Ovary (tissue), 9 donors: ENCODE data around the gene MCTP2. TPM values are rescaled to one million over a fixed set of nuclear protein-coding genes. Genes with fewer than 3 reads are reported as not detected.
A peak's percentile ranks its signal among the peaks of the same experiment; 100 is the strongest.

Source experiments
- DNase-seq, 5 donors: peaks; one replicate each; pipeline ENCODE4 v3.0.0-alpha.2; 2019 to 2020
- H3K27ac ChIP-seq, 2 donors: fragments of 200-600 bp; one replicate each; pipeline versions ENCODE4 v1.5.1 to v1.8.0; 2019 to 2022
- H3K27me3 ChIP-seq: fragments of 200-600 bp; one replicate; pipeline ENCODE4 v1.8.0; 2022
- H3K36me3 ChIP-seq: fragments of 200-600 bp; sonication (generic); one replicate; pipeline ENCODE4 v1.5.1; 2019
- H3K4me1 ChIP-seq: one replicate; pipeline ENCODE4 v1.8.1; 2013; ENCODE audit warnings: mild to moderate bottlenecking, moderate library complexity; ENCODE audit not compliant: insufficient read depth
- H3K4me3 ChIP-seq: fragments of 200-600 bp; sonication (generic); one replicate; pipeline ENCODE4 v1.5.1; 2017
- H3K9me3 ChIP-seq, 2 donors: fragments of 200-600 bp in 1 of 2; sonication (generic) in 1 of 2; one replicate each; pipeline versions ENCODE4 v1.5.1 to v1.8.1; 2013 to 2019; ENCODE audit warnings: mild to moderate bottlenecking in 1 of 2, moderate library complexity in 1 of 2
- EP300 ChIP-seq: sonication (generic); formaldehyde crosslinking; IDR thresholded peaks from one replicate; pipeline ENCODE4 v1.6.1; 2017; ENCODE audit warnings: antibody characterized with exemption
- POLR2A ChIP-seq: fragments of 450-650 bp; IDR thresholded peaks from one replicate; pipeline ENCODE4 v1.6.1; 2017; ENCODE audit warnings: antibody characterized with exemption, mild to moderate bottlenecking, moderate library complexity
- WGBS, 3 donors: extraction: QIAGEN DNeasy Blood & Tissue Kit in 1 of 3; methylation state at CpG; one replicate each; pipeline versions ENCODE4 v1.1.5 to v1.1.7; 2013 to 2017; 5-methylcytosine and 5-hydroxymethylcytosine counted together
- intact Hi-C, 4 donors: fragments of 100-400 bp; cut with DNase I; formaldehyde crosslinking; loops; one replicate each; pipeline versions ENCODE4 v1.11.0 to v1.15.1; 2022 to 2023
- polyA plus RNA-seq, 2 donors: library from polyadenylated mRNA; stranded (reverse); fragments of 200-250 nt in 1 of 2; fragments of 350-450 nt in 1 of 2; fragmentation: Illumina TruSeq in 1 of 2; extraction: RNeasy Lipid Tissue Mini Kit (QIAGEN cat#74804) in 1 of 2; gene quantifications; one replicate each; pipeline ENCODE4 v1.2.3, GENCODE V29; 2013 to 2014
- total RNA-seq, 7 donors: library from RNA; depleted of rRNA in 2 of 7; stranded (reverse); fragments of >200 nt in 2 of 7; fragmentation: NEBNext Ultra II Directional in 3 of 7; extraction: Animal tissue kit (Norgen Biotek cat#: 25700) in 3 of 7; gene quantifications; one replicate each; pipeline versions ENCODE4 v1.1.0 to v1.2.4, GENCODE V29; 2016 to 2023
- TF ChIP-seq, protein P1 (sequence below), 3 donors: fragments of 450-650 bp in 2 of 3; fragments of 200-600 bp in 1 of 3; IDR thresholded peaks; one replicate each; pipeline versions ENCODE4 v1.5.1 to v1.8.0; 2016 to 2022; ENCODE audit warnings: antibody characterized with exemption in 3 of 3, mild to moderate bottlenecking in 1 of 3
- donor health status: DM: no; HTN: no; CAD: no; lungs with moderate emphysema.
- donor health status: DM: no; HTN: no; CAD: no.
- donor health status: Bipolar disorder and iron deficiency.
- donor health status: DM: yes; HTN: yes; CAD: no.
- donor health status: DM: no; HTN: no; CAD: no.
- donor health status: DM: yes; HTN: yes; CAD: no.

Gene MCTP2
- total and polyA plus RNA-seq, 9 donors: 0.71 to 44.5 (median 5.7) TPM

DNA sequence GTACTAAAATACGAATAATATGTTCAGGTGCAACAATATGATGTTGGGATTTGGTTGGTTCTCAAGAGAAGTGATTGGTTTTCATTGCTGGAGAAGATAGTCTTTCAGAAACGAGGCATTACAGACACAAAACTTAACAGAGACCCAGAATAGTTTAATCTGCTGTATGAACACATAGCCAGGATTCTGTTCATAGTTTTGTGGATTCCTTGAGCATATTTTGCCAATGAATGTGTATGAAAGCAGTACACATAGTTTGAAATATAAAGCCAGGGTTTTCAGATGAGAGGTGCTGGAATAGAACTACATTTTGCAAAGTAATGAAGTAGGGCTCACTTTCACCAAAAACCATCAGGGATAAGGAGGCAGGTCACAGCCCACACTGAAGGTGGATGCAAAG lies 5.7 kb upstream of the MCTP2 start:
- intact Hi-C loops: no loop called here
- TF ChIP-seq POLR2A: no peak
- no peak for TF ChIP-seq EP300
- TF ChIP-seq, protein P1, sequence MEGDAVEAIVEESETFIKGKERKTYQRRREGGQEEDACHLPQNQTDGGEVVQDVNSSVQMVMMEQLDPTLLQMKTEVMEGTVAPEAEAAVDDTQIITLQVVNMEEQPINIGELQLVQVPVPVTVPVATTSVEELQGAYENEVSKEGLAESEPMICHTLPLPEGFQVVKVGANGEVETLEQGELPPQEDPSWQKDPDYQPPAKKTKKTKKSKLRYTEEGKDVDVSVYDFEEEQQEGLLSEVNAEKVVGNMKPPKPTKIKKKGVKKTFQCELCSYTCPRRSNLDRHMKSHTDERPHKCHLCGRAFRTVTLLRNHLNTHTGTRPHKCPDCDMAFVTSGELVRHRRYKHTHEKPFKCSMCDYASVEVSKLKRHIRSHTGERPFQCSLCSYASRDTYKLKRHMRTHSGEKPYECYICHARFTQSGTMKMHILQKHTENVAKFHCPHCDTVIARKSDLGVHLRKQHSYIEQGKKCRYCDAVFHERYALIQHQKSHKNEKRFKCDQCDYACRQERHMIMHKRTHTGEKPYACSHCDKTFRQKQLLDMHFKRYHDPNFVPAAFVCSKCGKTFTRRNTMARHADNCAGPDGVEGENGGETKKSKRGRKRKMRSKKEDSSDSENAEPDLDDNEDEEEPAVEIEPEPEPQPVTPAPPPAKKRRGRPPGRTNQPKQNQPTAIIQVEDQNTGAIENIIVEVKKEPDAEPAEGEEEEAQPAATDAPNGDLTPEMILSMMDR (IDR thresholded peaks at IDR 0.05): no peak
- no peaks in the 10 kb centered on the region for H3K36me3 ChIP-seq

DNA sequence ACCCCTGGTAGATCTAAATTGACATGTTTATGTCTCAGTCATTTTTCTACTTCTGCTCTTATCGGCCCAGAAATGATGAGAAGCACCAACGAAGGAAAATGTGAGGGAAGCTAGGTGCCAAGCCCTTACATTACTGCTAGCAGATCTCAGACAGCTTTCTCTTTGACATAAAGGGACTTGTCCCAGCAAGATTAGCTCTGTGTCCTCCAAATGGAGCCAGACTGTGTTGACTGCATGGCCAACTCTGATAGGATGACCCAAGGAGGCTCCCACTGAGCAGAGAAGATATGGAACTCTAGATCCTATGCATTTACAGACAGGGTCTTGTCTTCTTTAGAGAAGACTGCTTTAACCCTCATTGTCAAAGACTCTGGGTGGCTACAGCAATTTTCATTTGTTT lies 2.8 kb upstream of the MCTP2 start:
- 83 to 85% (median 84%) methylated on average over 2 of the region's 2 CpGs for WGBS, 3 donors
- no peaks in the 10 kb centered on the region for H3K4me1 ChIP-seq
- no peak overlapping the region for H3K27ac ChIP-seq
- TF ChIP-seq, protein P1 (IDR thresholded peaks at IDR 0.05): no peak
- TF ChIP-seq POLR2A (no peak), EP300 (no peak)
- no peaks in the 10 kb centered on the region for H3K36me3 ChIP-seq
- intact Hi-C loops: no loop called here
- no peak for DNase-seq
- H3K27me3 ChIP-seq: no peaks in the 10 kb centered on the region
- H3K9me3 ChIP-seq: no peaks in the 10 kb centered on the region
- no peak overlapping the region for H3K4me3 ChIP-seq

More for the DNA sequence above, 5.7 kb upstream of the MCTP2 start:
- DNase-seq: no peak
- H3K4me1 ChIP-seq: no peaks in the 10 kb centered on the region
- H3K4me3 ChIP-seq: no peak overlapping the region
- no peaks in the 10 kb centered on the region for H3K27me3 ChIP-seq
- H3K9me3 ChIP-seq: no peaks in the 10 kb centered on the region
- WGBS, 3 donors: 34 to 40% (median 35%) methylated on average over 2 of the region's 2 CpGs
- H3K27ac ChIP-seq: no peak overlapping the region

DNA sequence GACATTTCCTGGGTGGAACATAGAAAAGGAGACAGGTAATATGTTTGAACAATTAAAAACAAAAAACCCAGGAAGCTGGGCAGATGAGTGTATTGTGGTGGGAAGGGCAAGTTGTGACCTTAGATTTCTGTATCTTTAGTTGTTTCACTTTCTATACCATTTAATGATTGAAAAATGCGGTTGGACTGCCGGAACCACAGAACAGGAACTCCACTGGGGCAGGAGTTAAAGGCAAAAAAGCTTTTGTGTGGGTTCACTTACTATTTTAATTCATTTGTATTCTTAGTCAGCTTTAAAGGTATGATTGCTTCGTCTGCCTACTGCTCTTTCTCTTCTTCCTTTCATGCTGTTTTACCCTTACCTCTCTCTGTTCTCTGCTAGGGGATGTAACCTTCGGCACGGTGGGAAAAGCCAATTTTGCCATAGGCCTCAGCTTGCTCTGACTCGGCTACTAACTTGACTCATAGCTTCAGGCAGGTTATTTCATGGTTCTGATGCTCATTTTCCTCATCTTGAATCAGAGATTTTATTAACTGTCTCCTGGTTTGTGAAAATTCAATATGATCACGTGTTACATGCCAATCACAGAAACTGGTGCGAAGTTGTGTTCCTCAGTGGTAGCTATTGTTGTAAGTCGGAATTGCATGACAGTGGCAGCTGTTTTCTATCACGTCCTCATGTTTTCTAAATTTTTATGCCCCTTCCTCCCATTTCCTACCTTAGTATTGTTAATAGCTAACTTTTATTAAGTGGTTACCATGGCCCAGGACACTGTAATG lies 1.6 kb upstream of the MCTP2 start:
- DNase-seq: no peak
- Histone ChIP-seq H3K36me3 (no peaks in the 10 kb centered on the region), H3K4me3 (no peak overlapping the region), H3K27me3 (no peaks in the 10 kb centered on the region), H3K9me3 (no peaks in the 10 kb centered on the region), H3K27ac (no peak overlapping the region), H3K4me1 (no peaks in the 10 kb centered on the region)
- TF ChIP-seq, protein P1 (IDR thresholded peaks at IDR 0.05): no peak
- TF ChIP-seq POLR2A (no peak), EP300 (no peak)
- 86 to 92% (median 89%) methylated on average over 10 of the region's 10 CpGs for WGBS, 3 donors
- intact Hi-C loops: no loop called here

DNA sequence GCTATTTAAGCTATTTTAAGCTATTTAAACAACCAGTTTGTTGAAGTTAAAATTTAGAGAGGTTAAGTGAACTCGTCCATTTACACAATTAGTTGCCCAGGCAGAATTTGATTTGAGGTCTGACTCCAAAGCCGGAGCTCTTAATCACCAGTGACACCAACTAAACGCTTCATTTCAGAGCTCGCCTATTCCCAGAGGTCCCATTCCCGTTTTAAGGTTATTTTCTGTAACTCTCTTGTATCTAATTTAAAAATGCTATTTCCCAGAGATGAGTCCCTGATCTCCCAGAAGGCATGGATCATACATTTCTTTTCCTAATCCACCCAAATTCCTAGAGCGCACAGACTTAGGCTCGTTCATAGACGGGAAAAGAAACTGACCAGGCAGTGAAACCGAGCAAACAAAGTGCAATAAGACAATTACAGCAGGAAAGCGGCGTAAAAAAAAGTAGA lies 904 bp upstream of the MCTP2 start:
- H3K27ac ChIP-seq: no peak overlapping the region
- no peaks in the 10 kb centered on the region for H3K4me1 ChIP-seq
- peak overlapping the region; percentile 55 for H3K4me3 ChIP-seq
- no peaks in the 10 kb centered on the region for H3K27me3 ChIP-seq
- 12 to 17% (median 13%) methylated on average over 11 of the region's 11 CpGs for WGBS, 3 donors
- H3K9me3 ChIP-seq: no peaks in the 10 kb centered on the region
- no peak for DNase-seq
- no peaks in the 10 kb centered on the region for H3K36me3 ChIP-seq
- TF ChIP-seq POLR2A (no peak), EP300 (no peak)
- TF ChIP-seq, protein P1 (IDR thresholded peaks at IDR 0.05): no peak
- intact Hi-C loops: no loop called here
